Ovary (tissue), 3 donors: ENCODE measurements around the gene C9orf152.
"Not testable (repeated sequence)": the region's sequence is repeated elsewhere in the genome, so short reads cannot be mapped to it uniquely, and the experiment has no call there.

ENCODE experiments used
- EP300 ChIP-seq: sonication (generic); formaldehyde crosslinking; IDR thresholded peaks from one replicate; pipeline ENCODE4 v1.6.1; 2017; ENCODE audit warnings: antibody characterized with exemption
- POLR2A ChIP-seq: fragments of 450-650 bp; IDR thresholded peaks from one replicate; pipeline ENCODE4 v1.6.1; 2017; ENCODE audit warnings: antibody characterized with exemption, mild to moderate bottlenecking, moderate library complexity
- TF ChIP-seq, protein P1 (sequence below), 3 donors: fragments of 450-650 bp in 2 of 3; fragments of 200-600 bp in 1 of 3; IDR thresholded peaks; one replicate each; pipeline versions ENCODE4 v1.5.1 to v1.8.0; 2016 to 2022; ENCODE audit warnings: antibody characterized with exemption in 3 of 3, mild to moderate bottlenecking in 1 of 3
- donor health status: DM: no; HTN: no; CAD: no.

DNA sequence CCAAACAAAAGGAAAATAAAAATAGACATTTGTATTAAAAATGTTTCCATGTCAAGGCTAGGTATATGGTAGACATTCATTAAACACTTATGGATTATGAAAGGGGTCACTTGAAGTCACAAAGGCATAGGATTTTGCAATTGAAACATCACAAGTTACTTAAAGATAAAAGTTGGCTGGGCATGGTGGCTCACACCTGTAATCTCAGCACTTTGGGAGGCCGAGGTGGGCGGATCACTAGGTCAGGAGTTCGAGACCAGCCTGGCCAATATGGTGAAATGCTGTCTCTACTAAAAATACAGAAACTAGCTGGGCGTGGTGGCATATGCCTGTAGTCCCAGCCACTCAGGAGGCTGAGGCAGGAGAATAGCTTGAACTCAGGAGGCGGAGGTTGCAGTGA lies 43.8 kb upstream of the C9orf152 start:
- TF ChIP-seq, protein P1, sequence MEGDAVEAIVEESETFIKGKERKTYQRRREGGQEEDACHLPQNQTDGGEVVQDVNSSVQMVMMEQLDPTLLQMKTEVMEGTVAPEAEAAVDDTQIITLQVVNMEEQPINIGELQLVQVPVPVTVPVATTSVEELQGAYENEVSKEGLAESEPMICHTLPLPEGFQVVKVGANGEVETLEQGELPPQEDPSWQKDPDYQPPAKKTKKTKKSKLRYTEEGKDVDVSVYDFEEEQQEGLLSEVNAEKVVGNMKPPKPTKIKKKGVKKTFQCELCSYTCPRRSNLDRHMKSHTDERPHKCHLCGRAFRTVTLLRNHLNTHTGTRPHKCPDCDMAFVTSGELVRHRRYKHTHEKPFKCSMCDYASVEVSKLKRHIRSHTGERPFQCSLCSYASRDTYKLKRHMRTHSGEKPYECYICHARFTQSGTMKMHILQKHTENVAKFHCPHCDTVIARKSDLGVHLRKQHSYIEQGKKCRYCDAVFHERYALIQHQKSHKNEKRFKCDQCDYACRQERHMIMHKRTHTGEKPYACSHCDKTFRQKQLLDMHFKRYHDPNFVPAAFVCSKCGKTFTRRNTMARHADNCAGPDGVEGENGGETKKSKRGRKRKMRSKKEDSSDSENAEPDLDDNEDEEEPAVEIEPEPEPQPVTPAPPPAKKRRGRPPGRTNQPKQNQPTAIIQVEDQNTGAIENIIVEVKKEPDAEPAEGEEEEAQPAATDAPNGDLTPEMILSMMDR (IDR thresholded peaks at IDR 0.05): not testable (repeated sequence)
- not testable (repeated sequence) for TF ChIP-seq POLR2A, EP300
